A673 (cell line): ENCODE results near the gene RHBDF2. TPM values are rescaled to one million over a fixed set of nuclear protein-coding genes. Genes with fewer than 3 reads are reported as not detected.

Experiments
- BruUV-seq: library from RNA; stranded (reverse); fragments of 400-500 nt; replicated peaks from 2 replicates; lab custom pipeline; 2021; lab: Mats Ljungman, UMichigan
- CTCF ChIA-PET: fragments of 300-600 bp; sonication (Branson Sonifier 250); formaldehyde crosslinking; loops from one replicate; lab custom pipeline; 2022; ENCODE audit warnings: antibody characterized with exemption; lab: Charles Lee
- POLR2A ChIA-PET: fragments of 300-600 bp; sonication (Branson Sonifier 250); formaldehyde crosslinking; loops from one replicate; lab custom pipeline; 2022; ENCODE audit warnings: antibody characterized with exemption; ENCODE audit not compliant: low non-redundant PET; lab: Charles Lee
- DNase-seq: peaks from one replicate; pipeline ENCODE4 v3.0.0-alpha.2; 2015; ENCODE audit warnings: low spot score
- H3K27ac ChIP-seq: fragments of 200-600 bp; sonication (generic); 2 replicates; pipeline ENCODE4 v1.5.1; 2016; ENCODE audit warnings: mixed run types, low read depth, mild to moderate bottlenecking, mixed read lengths, antibody characterized with exemption, low read length; ENCODE audit not compliant: poor library complexity, severe bottlenecking
- H3K27me3 ChIP-seq: fragments of 200-600 bp; sonication (generic); replicated peaks from 2 replicates; pipeline ENCODE4 v1.6.1; 2017; ENCODE audit warnings: mixed run types, low read depth, mild to moderate bottlenecking, mixed read lengths, antibody characterized with exemption, low read length; ENCODE audit not compliant: insufficient read depth, poor library complexity
- H3K36me3 ChIP-seq: fragments of 200-600 bp; sonication (generic); 2 replicates; pipeline ENCODE4 v1.6.1; 2016; ENCODE audit warnings: mixed run types, mild to moderate bottlenecking, mixed read lengths, antibody characterized with exemption, low read length; ENCODE audit not compliant: insufficient read depth, poor library complexity, severe bottlenecking
- H3K4me1 ChIP-seq: fragments of 200-600 bp; sonication (generic); 2 replicates; pipeline ENCODE4 v1.6.1; 2017; ENCODE audit warnings: mixed run types, mild to moderate bottlenecking, mixed read lengths, antibody characterized with exemption, low read length; ENCODE audit not compliant: insufficient read depth, poor library complexity, severe bottlenecking
- H3K4me3 ChIP-seq: fragments of 200-600 bp; sonication (generic); 2 replicates; pipeline ENCODE4 v1.5.1; 2016; ENCODE audit warnings: low read depth, mixed run types, mild to moderate bottlenecking, mixed read lengths, low read length; ENCODE audit not compliant: poor library complexity, severe bottlenecking
- H3K9me3 ChIP-seq: fragments of 200-600 bp; sonication (generic); 2 replicates; pipeline ENCODE4 v1.6.1; 2016; ENCODE audit warnings: mixed run types, low read depth, mild to moderate bottlenecking, mixed read lengths, antibody characterized with exemption, low read length; ENCODE audit not compliant: poor library complexity, severe bottlenecking
- EZH2 ChIP-seq: fragments of 200-600 bp; sonication (generic); IDR thresholded peaks from 2 replicates; pipeline ENCODE4 v1.6.1; 2017; ENCODE audit warnings: borderline replicate concordance, low read depth, mild to moderate bottlenecking, mixed read lengths, antibody characterized with exemption, low read length; ENCODE audit not compliant: poor library complexity, severe bottlenecking
- intact Hi-C: fragments of 100-400 bp; cut with micrococcal nuclease; formaldehyde crosslinking; loops from one replicate; pipeline ENCODE4 v1.10.0; 2022; ENCODE audit not compliant: unreplicated experiment
- total RNA-seq: library from RNA; stranded (reverse); gene quantifications from 2 replicates; pipeline ENCODE4 v1.2.3, GENCODE V29; 2021
- TF ChIP-seq, protein P1 (sequence below): fragments of 300-800, 200-600 bp; sonication (generic); conservative IDR thresholded peaks from 2 replicates; pipeline ENCODE4 v1.5.1; 2017; ENCODE audit warnings: low read depth, mild to moderate bottlenecking, antibody characterized with exemption, low read length, moderate library complexity, mixed read lengths

The RHBDF2 gene
- total RNA-seq, 1 experiment from 2014 or later, result 20.4 TPM

DNA sequence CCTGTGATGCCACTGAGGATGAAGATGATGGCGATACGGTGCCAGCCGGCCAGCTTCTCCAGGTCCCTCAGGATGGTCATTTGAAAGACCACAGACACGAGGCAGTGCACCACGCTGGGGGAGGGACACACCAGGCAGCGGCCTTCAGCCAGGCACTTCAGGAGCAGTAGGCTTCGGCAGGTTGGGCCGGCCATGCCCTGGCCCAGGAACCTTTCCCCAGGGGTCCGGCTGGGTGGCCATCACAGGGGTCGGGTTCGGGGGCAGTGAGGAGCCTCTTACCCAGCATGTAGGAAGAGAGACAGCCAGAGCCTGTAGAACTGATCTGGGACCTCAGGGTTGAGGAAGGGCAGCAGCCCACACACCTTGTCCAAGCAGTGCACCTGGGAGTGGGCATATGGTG is 28.5 kb downstream of the RHBDF2 start:
- no peak overlapping the region for H3K4me3 ChIP-seq
- no TSS peak for BruUV-seq
- H3K27me3 ChIP-seq, result no peaks in the 10 kb centered on the region
- H3K36me3 ChIP-seq, result no peaks in the 10 kb centered on the region
- no peaks in the 10 kb centered on the region for H3K9me3 ChIP-seq
- POLR2A ChIA-PET, result no interaction called here
- DNase-seq, result no peak
- H3K27ac ChIP-seq, result no peak overlapping the region
- CTCF ChIA-PET, result no interaction called here
- H3K4me1 ChIP-seq, result no peaks in the 10 kb centered on the region
- TF ChIP-seq EZH2, result no peak
- TF ChIP-seq, protein P1, sequence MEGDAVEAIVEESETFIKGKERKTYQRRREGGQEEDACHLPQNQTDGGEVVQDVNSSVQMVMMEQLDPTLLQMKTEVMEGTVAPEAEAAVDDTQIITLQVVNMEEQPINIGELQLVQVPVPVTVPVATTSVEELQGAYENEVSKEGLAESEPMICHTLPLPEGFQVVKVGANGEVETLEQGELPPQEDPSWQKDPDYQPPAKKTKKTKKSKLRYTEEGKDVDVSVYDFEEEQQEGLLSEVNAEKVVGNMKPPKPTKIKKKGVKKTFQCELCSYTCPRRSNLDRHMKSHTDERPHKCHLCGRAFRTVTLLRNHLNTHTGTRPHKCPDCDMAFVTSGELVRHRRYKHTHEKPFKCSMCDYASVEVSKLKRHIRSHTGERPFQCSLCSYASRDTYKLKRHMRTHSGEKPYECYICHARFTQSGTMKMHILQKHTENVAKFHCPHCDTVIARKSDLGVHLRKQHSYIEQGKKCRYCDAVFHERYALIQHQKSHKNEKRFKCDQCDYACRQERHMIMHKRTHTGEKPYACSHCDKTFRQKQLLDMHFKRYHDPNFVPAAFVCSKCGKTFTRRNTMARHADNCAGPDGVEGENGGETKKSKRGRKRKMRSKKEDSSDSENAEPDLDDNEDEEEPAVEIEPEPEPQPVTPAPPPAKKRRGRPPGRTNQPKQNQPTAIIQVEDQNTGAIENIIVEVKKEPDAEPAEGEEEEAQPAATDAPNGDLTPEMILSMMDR, result no peak
- intact Hi-C loops, result no loop called here

DNA sequence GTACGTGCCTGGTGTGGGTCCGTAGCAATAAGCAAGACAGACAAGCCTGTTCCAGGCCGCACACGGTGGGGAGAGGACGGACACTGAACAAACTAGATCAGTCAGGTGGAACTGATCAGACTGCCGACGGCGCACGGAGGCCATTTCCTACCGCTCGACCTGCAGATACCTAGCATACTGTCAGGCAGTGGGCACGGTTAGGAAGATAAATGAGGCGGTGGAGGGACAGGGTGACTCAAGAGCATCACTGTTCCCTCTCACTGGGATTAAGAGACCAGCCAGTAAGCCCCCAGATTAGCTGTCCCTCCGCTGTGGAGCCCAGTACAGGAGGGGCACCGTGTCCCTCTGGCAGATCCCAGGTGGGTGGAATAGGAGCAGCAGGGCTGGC is 29.0 kb downstream of the RHBDF2 start:
- ChIA-PET CTCF (no interaction called here), POLR2A (no interaction called here)
- BruUV-seq, result no TSS peak
- H3K36me3 ChIP-seq, result no peaks in the 10 kb centered on the region
- TF ChIP-seq EZH2, result no peak
- TF ChIP-seq, protein P1, result no peak
- peaks cover 4% of the 10 kb centered on the region for H3K4me1 ChIP-seq
- H3K4me3 ChIP-seq, result no peak overlapping the region
- intact Hi-C loops, result no loop called here
- DNase-seq, result no peak
- H3K27me3 ChIP-seq, result no peaks in the 10 kb centered on the region
- H3K27ac ChIP-seq, result no peak overlapping the region
- H3K9me3 ChIP-seq, result no peaks in the 10 kb centered on the region

DNA sequence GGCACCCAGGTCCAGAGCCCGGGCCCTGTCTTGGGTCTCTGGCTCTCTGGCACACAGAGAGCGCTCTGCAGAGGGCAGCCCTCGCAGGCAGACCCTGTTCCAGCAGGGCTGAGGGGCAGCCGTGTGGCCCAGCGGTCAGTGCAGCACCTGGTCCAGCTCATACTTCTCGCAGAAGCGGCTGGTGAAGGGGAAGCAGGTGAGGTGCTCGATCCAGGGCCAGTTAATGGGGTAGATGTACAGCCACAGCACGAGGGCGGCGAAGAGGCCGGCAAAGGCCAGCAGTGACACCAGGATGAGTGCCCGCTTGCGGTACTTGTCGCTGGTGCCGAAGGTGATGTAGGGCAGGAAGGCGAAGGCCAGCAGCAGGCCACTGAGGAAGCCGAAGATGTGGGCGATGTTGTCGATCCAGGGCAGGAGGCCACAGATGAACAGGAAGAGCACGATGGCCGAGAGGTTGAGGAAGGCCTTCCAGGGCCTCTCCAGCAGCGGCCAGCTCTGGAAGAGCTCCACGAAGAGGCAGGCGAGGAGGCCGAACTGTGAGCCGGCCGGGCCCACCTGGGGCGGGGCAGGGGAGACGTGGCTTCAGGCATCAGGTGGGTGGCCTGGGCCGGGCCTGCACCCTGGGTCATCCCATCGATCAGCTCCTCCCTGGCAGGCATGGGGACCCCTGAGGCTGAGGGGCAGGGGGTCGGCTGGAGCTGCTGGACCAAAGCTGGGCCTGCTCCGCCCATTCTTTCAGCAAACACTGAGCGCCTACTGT is 29.5 kb downstream of the RHBDF2 start:
- no peaks in the 10 kb centered on the region for H3K9me3 ChIP-seq
- H3K27ac ChIP-seq, result no peak overlapping the region
- ChIA-PET POLR2A (no interaction called here), CTCF (no interaction called here)
- no peak overlapping the region for H3K4me3 ChIP-seq
- no peak for TF ChIP-seq EZH2
- TF ChIP-seq, protein P1, result no peak
- no peaks in the 10 kb centered on the region for H3K36me3 ChIP-seq
- BruUV-seq, result no TSS peak
- intact Hi-C loops, result no loop called here
- no peak for DNase-seq
- peaks cover 8% of the 10 kb centered on the region for H3K4me1 ChIP-seq
- H3K27me3 ChIP-seq, result no peaks in the 10 kb centered on the region
